Caco-2 (cell line): Measurements from ENCODE around the gene SLC4A3. TPM values are rescaled to one million over a fixed set of nuclear protein-coding genes. Genes with fewer than 3 reads are reported as not detected.

ENCODE experiments used
- BruUV-seq: library from RNA; stranded (reverse); fragments of 400-500 nt; replicated peaks from 2 replicates; lab custom pipeline; 2021; lab: Mats Ljungman, UMichigan
- CTCF ChIA-PET: fragments of 300-600 bp; sonication (Branson Sonifier 250); formaldehyde crosslinking; loops from one replicate; lab custom pipeline; 2022; ENCODE audit warnings: antibody characterized with exemption; lab: Charles Lee
- POLR2A ChIA-PET: fragments of 300-600 bp; sonication (Branson Sonifier 250); formaldehyde crosslinking; loops from one replicate; lab custom pipeline; 2022; ENCODE audit warnings: antibody characterized with exemption; lab: Charles Lee
- DNase-seq, 2 experiments: peaks; one replicate each; pipeline versions ENCODE4 v3.0.0 to v3.0.0-alpha.2; 2020 to 2022
- H3K27me3 ChIP-seq: replicated peaks from 2 replicates; pipeline ENCODE4 v1.6.0; 2011; ENCODE audit warnings: low read length; ENCODE audit not compliant: control insufficient read depth, insufficient read depth
- H3K36me3 ChIP-seq: 2 replicates; pipeline ENCODE4 v1.5.1; 2011; ENCODE audit warnings: low read length; ENCODE audit not compliant: control insufficient read depth, insufficient read depth
- H3K4me1 ChIP-seq: fragments of 250-450 bp; sonication (Bioruptor Pico); 2 replicates; pipeline ENCODE4 v1.5.1; 2020; ENCODE audit warnings: mild to moderate bottlenecking
- H3K4me3 ChIP-seq: 2 replicates; pipeline ENCODE4 v1.5.1; 2011; ENCODE audit warnings: low read depth, mild to moderate bottlenecking, control low read depth, low read length
- H3K9me3 ChIP-seq: fragments of 250-450 bp; sonication (Bioruptor Pico); 2 replicates; pipeline ENCODE4 v1.5.1; 2020; ENCODE audit warnings: mild to moderate bottlenecking, moderate library complexity
- H3K27ac Mint-ChIP-seq: one replicate; pipeline ENCODE4 v1.8.0; 2022; ENCODE audit warnings: mixed read lengths; ENCODE audit not compliant: unreplicated experiment
- H3K27me3 Mint-ChIP-seq: one replicate; pipeline ENCODE4 v1.8.0; 2022; ENCODE audit warnings: mixed read lengths; ENCODE audit not compliant: insufficient read depth, unreplicated experiment
- H3K36me3 Mint-ChIP-seq: one replicate; pipeline ENCODE4 v1.8.0; 2022; ENCODE audit warnings: mild to moderate bottlenecking, mixed read lengths; ENCODE audit not compliant: insufficient read depth, unreplicated experiment
- H3K4me1 Mint-ChIP-seq: one replicate; pipeline ENCODE4 v1.8.0; 2022; ENCODE audit warnings: low read depth, mixed read lengths; ENCODE audit not compliant: unreplicated experiment
- H3K4me3 Mint-ChIP-seq: one replicate; pipeline ENCODE4 v1.8.0; 2022; ENCODE audit warnings: mild to moderate bottlenecking, moderate library complexity, mixed read lengths; ENCODE audit not compliant: unreplicated experiment
- H3K9me3 Mint-ChIP-seq: one replicate; pipeline ENCODE4 v1.8.0; 2022; ENCODE audit warnings: mixed read lengths; ENCODE audit not compliant: unreplicated experiment
- intact Hi-C: fragments of 100-400 bp; cut with micrococcal nuclease; formaldehyde crosslinking; loops from one replicate; pipeline ENCODE4 v1.10.0; 2022; ENCODE audit not compliant: unreplicated experiment
- total RNA-seq: library from RNA; stranded (reverse); gene quantifications from 2 replicates; pipeline ENCODE4 v1.2.3, GENCODE V29; 2022
- TF ChIP-seq, protein P1 (sequence below), 2 experiments: fragments of 200-600 bp in 1 of 2; IDR thresholded peaks; 1 replicate in 1 of 2; 2 replicates in 1 of 2; pipeline versions ENCODE4 v1.5.1 to v1.8.0; 2011 to 2022; ENCODE audit warnings: antibody characterized with exemption in 1 of 2, control low read depth in 1 of 2, inconsistent platforms in 1 of 2, low read depth in 1 of 2, low read length in 1 of 2, mild to moderate bottlenecking in 1 of 2, moderate library complexity in 1 of 2; ENCODE audit not compliant: insufficient read depth in 1 of 2, severe bottlenecking in 1 of 2, unreplicated experiment in 1 of 2

The SLC4A3 gene
- total RNA-seq, 1 experiment from 2014 or later: 6.2 TPM

DNA sequence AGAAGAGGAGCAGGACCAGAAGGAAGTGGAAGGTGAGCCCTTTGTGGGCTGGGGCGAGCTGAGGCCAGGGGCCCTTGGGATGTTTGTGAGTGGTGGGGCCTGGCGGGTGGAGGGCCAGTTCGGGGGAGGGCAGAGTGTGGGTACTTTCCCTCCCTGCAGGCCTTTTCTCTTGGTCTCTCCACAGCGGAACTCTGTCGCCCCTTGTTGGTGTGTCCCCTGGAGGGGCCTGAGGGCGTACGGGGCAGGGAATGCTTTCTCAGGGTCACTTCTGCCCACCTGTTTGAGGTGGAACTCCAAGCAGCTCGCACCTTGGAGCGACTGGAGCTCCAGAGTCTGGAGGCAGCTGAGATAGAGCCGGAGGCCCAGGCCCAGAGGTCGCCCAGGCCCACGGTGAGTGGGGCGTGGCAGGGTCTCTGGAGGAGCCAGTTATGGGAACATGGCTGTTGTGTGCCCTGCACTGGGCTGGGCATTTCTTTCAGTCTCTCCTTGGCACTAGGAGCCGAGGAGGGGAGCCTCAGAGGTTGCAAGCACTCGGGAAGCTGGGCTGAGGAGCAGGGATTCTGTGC, 18.9 kb upstream of the SLC4A3 start:
- H3K27ac Mint-ChIP-seq: no peak overlapping the region
- no peak overlapping the region for H3K4me3 Mint-ChIP-seq
- no peaks in the 10 kb centered on the region for H3K4me1 Mint-ChIP-seq
- CTCF ChIA-PET: no interaction called here
- no peaks in the 10 kb centered on the region for H3K27me3 Mint-ChIP-seq
- TF ChIP-seq, protein P1, sequence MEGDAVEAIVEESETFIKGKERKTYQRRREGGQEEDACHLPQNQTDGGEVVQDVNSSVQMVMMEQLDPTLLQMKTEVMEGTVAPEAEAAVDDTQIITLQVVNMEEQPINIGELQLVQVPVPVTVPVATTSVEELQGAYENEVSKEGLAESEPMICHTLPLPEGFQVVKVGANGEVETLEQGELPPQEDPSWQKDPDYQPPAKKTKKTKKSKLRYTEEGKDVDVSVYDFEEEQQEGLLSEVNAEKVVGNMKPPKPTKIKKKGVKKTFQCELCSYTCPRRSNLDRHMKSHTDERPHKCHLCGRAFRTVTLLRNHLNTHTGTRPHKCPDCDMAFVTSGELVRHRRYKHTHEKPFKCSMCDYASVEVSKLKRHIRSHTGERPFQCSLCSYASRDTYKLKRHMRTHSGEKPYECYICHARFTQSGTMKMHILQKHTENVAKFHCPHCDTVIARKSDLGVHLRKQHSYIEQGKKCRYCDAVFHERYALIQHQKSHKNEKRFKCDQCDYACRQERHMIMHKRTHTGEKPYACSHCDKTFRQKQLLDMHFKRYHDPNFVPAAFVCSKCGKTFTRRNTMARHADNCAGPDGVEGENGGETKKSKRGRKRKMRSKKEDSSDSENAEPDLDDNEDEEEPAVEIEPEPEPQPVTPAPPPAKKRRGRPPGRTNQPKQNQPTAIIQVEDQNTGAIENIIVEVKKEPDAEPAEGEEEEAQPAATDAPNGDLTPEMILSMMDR (IDR thresholded peaks at IDR 0.05; ENCODE audit: insufficient read depth in 1 of 2, low read depth in 1 of 2, low read length in 1 of 2, severe bottlenecking in 1 of 2, unreplicated experiment in 1 of 2): no peak
- DNase-seq: no peak
- H3K9me3 Mint-ChIP-seq: no peaks in the 10 kb centered on the region
- intact Hi-C loops: no loop called here
- no peaks in the 10 kb centered on the region for H3K36me3 Mint-ChIP-seq
- Histone ChIP-seq H3K4me3 (no peak overlapping the region), H3K27me3 (no peaks in the 10 kb centered on the region), H3K4me1 (no peaks in the 10 kb centered on the region), H3K36me3 (no peaks in the 10 kb centered on the region; the same call in none of the 2 replicates), H3K9me3 (no peaks in the 10 kb centered on the region)
- BruUV-seq: no TSS peak
- POLR2A ChIA-PET: no interaction called here

DNA sequence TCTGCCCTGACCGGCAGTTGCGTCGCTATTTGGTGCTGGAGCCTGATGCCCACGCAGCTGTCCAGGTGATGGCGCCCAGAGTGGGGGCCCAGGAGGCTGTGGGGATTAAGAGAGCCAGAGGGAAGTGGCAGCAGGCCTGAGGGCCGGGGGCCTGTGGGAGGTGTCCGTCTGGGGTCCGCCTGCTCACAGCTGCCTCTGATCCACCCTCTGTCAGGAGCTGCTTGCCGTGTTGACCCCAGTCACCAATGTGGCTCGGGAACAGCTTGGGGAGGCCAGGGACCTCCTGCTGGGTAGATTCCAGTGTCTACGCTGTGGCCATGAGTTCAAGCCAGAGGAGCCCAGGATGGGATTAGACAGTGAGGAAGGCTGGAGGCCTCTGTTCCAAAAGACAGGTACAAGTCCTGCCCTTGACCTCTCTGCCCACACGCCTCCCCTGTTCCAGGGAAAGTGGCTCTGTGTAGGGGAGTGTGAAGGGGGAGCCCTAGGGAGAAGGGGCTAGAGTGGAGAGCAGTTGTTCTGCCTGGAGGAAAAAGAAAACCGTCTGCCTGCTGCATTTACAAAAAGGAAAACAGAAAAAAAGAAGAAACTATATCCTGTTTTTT, 18.2 kb upstream of the SLC4A3 start:
- intact Hi-C loops: no loop called here
- TF ChIP-seq, protein P1 (IDR thresholded peaks at IDR 0.05; ENCODE audit: insufficient read depth in 1 of 2, low read depth in 1 of 2, low read length in 1 of 2, severe bottlenecking in 1 of 2, unreplicated experiment in 1 of 2): no peak
- no peak overlapping the region for H3K4me3 Mint-ChIP-seq
- no peaks in the 10 kb centered on the region for H3K27me3 ChIP-seq
- CTCF ChIA-PET: no interaction called here
- POLR2A ChIA-PET: no interaction called here
- no peaks in the 10 kb centered on the region for H3K36me3 Mint-ChIP-seq
- no peaks in the 10 kb centered on the region for H3K27me3 Mint-ChIP-seq
- H3K9me3 ChIP-seq: no peaks in the 10 kb centered on the region
- no TSS peak for BruUV-seq
- no peak for DNase-seq
- H3K4me3 ChIP-seq: no peak overlapping the region
- H3K4me1 ChIP-seq: no peaks in the 10 kb centered on the region
- no peaks in the 10 kb centered on the region for H3K4me1 Mint-ChIP-seq
- H3K9me3 Mint-ChIP-seq: no peaks in the 10 kb centered on the region
- H3K27ac Mint-ChIP-seq: no peak overlapping the region
- no peaks in the 10 kb centered on the region; the same call in none of the 2 replicates for H3K36me3 ChIP-seq

DNA sequence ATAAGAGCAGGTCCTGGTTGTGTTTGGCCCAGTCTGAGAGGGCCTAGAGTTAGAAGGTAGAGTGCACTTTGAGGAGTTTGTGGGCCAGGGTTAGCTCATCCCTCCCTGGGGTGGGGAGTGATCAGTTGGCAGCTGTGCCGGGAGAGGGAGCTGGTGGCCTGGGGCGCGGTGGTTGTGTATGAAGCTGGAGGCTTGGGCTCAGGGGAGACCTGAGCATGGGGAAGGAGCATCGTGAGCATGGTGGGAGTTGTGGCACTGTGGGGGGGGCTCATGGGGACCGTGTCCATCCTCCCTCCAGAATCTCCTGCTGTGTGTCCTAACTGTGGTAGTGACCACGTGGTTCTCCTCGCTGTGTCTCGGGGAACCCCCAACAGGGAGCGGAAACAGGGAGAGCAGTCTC, 16.1 kb upstream of the SLC4A3 start:
- no peaks in the 10 kb centered on the region; the same call in 1 of the 2 replicates for H3K36me3 ChIP-seq
- no peaks in the 10 kb centered on the region for H3K9me3 Mint-ChIP-seq
- H3K27me3 Mint-ChIP-seq: no peaks in the 10 kb centered on the region
- no peaks in the 10 kb centered on the region for H3K4me1 ChIP-seq
- CTCF ChIA-PET: no interaction called here
- TF ChIP-seq, protein P1 (IDR thresholded peaks at IDR 0.05; ENCODE audit: insufficient read depth in 1 of 2, low read depth in 1 of 2, low read length in 1 of 2, severe bottlenecking in 1 of 2, unreplicated experiment in 1 of 2): no peak
- no peaks in the 10 kb centered on the region for H3K27me3 ChIP-seq
- H3K4me3 ChIP-seq: no peak overlapping the region
- no peak overlapping the region for H3K27ac Mint-ChIP-seq
- no TSS peak for BruUV-seq
- no peak overlapping the region for H3K4me3 Mint-ChIP-seq
- POLR2A ChIA-PET: no interaction called here
- intact Hi-C loops: no loop called here
- no peak for DNase-seq
- H3K36me3 Mint-ChIP-seq: no peaks in the 10 kb centered on the region
- no peaks in the 10 kb centered on the region for H3K9me3 ChIP-seq
- H3K4me1 Mint-ChIP-seq: no peaks in the 10 kb centered on the region
